GM23248 (cell line): ENCODE data around the gene ANG. TPM values are rescaled to one million over a fixed set of nuclear protein-coding genes. Genes with fewer than 3 reads are reported as not detected.
A peak's percentile ranks its signal among the peaks of the same experiment; 100 is the strongest.

ENCODE experiments used
- DNase-seq: peaks from one replicate; pipeline ENCODE4 v3.0.0-alpha.2; 2015
- H2AFZ ChIP-seq: fragments of 200-600 bp; sonication (generic); 2 replicates; pipeline ENCODE4 v1.6.1; 2016; ENCODE audit warnings: antibody characterized with exemption
- H3F3A ChIP-seq: fragments of 200-600 bp; sonication (generic); 2 replicates; pipeline ENCODE4 v1.6.1; 2016; ENCODE audit warnings: mild to moderate bottlenecking, antibody characterized with exemption, mixed run types; ENCODE audit not compliant: insufficient read depth
- H3K27ac ChIP-seq: fragments of 200-600 bp; sonication (generic); 2 replicates; pipeline ENCODE4 v1.5.1; 2016; ENCODE audit warnings: mild to moderate bottlenecking
- H3K27me3 ChIP-seq: fragments of 200-600 bp; sonication (generic); replicated peaks from 2 replicates; pipeline ENCODE4 v1.6.1; 2016; ENCODE audit warnings: mild to moderate bottlenecking; ENCODE audit not compliant: insufficient read depth
- H3K36me3 ChIP-seq: fragments of 200-600 bp; sonication (generic); 2 replicates; pipeline ENCODE4 v1.6.1; 2016; ENCODE audit warnings: low read depth, mild to moderate bottlenecking
- H3K4me1 ChIP-seq: fragments of 200-600 bp; sonication (generic); 2 replicates; pipeline ENCODE4 v1.6.1; 2016; ENCODE audit warnings: mild to moderate bottlenecking; ENCODE audit not compliant: insufficient read depth
- H3K4me2 ChIP-seq: fragments of 200-600 bp; sonication (generic); one replicate; pipeline ENCODE4 v1.6.1; 2016; ENCODE audit warnings: mild to moderate bottlenecking; ENCODE audit not compliant: unreplicated experiment
- H3K4me3 ChIP-seq: fragments of 200-600 bp; sonication (generic); 2 replicates; pipeline ENCODE4 v1.5.1; 2016; ENCODE audit warnings: mild to moderate bottlenecking
- H3K79me2 ChIP-seq: fragments of 200-600 bp; sonication (generic); 2 replicates; pipeline ENCODE4 v1.6.1; 2016; ENCODE audit warnings: mild to moderate bottlenecking; ENCODE audit not compliant: insufficient read depth
- H3K9ac ChIP-seq: fragments of 200-600 bp; sonication (generic); 2 replicates; pipeline ENCODE4 v1.6.1; 2016; ENCODE audit warnings: mild to moderate bottlenecking
- H3K9me2 ChIP-seq: fragments of 200-600 bp; sonication (generic); 2 replicates; pipeline ENCODE4 v1.6.1; 2016; ENCODE audit warnings: mixed run types, mild to moderate bottlenecking, moderate library complexity; ENCODE audit not compliant: insufficient read depth
- H3K9me3 ChIP-seq: fragments of 200-600 bp; sonication (generic); one replicate; pipeline ENCODE4 v1.6.1; 2017; ENCODE audit warnings: low read depth
- H4K20me1 ChIP-seq: fragments of 200-600 bp; sonication (generic); 2 replicates; pipeline ENCODE4 v1.6.0; 2016; ENCODE audit not compliant: insufficient read depth
- EZH2 ChIP-seq: fragments of 200-600 bp; sonication (generic); IDR thresholded peaks from 2 replicates; pipeline ENCODE4 v1.6.1; 2018; ENCODE audit warnings: antibody characterized with exemption, mild to moderate bottlenecking; ENCODE audit not compliant: insufficient read depth, poor library complexity, severe bottlenecking
- EZH2phosphoT487 ChIP-seq: fragments of 200-600 bp; sonication (generic); IDR thresholded peaks from 2 replicates; pipeline ENCODE4 v1.6.1; 2018; ENCODE audit warnings: antibody characterized with exemption, moderate library complexity, mild to moderate bottlenecking, low read depth; ENCODE audit not compliant: insufficient read depth
- WGBS, 2 experiments: methylation state at CpG; one replicate each; pipeline ENCODE4 v1.1.6; 2015 to 2017; ENCODE audit warnings: low lambda C conversion rate in 2 of 2, low coverage in 1 of 2; ENCODE audit errors: missing lambda C conversion rate in 2 of 2; 5-methylcytosine and 5-hydroxymethylcytosine counted together
- in situ Hi-C: fragments of 300-500 bp; cut with MboI; formaldehyde crosslinking; loops from 2 replicates; pipeline ENCODE4 v1.15.0; 2020
- polyA plus RNA-seq: library from polyadenylated mRNA; unstranded; fragments of >200 nt; fragmentation: Nextera tagmentation; extraction: Ambion mirVana; gene quantifications from 2 replicates; pipeline ENCODE4 v1.2.1, GENCODE V29; 2016
- total RNA-seq: library from RNA; depleted of rRNA; stranded (reverse); fragments of >200 nt; shearing (Covaris generic); gene quantifications from 2 replicates; pipeline ENCODE4 v1.2.3, GENCODE V29; 2014

The ANG gene
- total and polyA plus RNA-seq, 2 experiments from 2014 or later: 3.6 to 11.9 TPM

GRCh38 chr14:20690848-20691640 lies 2.5 kb downstream of the ANG start:
- peaks cover 11% of the 10 kb centered on the region; the same call in 1 of the 2 replicates for H3K4me1 ChIP-seq
- no peaks in the 10 kb centered on the region for H3K36me3 ChIP-seq
- H3F3A ChIP-seq: peaks cover 22% of the 10 kb centered on the region
- in situ Hi-C loops: loop anchor here (10.0 kb wide), 2 partner anchors 284 to 366 kb away; no protein-coding TSS in a partner anchor
- no peak for TF ChIP-seq EZH2
- no peak for TF ChIP-seq EZH2phosphoT487
- H3K9me3 ChIP-seq: no peaks in the 10 kb centered on the region
- no peak overlapping the region for H3K9ac ChIP-seq
- no peak overlapping the region for H3K27ac ChIP-seq
- H3K27me3 ChIP-seq: no peaks in the 10 kb centered on the region
- no peaks in the 10 kb centered on the region for H3K9me2 ChIP-seq
- 0 out of 2 replicates have a peak, but pooled peaks cover 13% of the 10 kb centered on the region for H3K79me2 ChIP-seq
- WGBS, 2 experiments: 20% methylated on average over 9 of the region's 9 CpGs
- no peak overlapping the region for H3K4me3 ChIP-seq
- H4K20me1 ChIP-seq: no peaks in the 10 kb centered on the region
- H3K4me2 ChIP-seq: no peak overlapping the region
- DNase-seq: peak; percentile 84
- peak overlapping the region; percentile 59 for H2AFZ ChIP-seq

DNA sequence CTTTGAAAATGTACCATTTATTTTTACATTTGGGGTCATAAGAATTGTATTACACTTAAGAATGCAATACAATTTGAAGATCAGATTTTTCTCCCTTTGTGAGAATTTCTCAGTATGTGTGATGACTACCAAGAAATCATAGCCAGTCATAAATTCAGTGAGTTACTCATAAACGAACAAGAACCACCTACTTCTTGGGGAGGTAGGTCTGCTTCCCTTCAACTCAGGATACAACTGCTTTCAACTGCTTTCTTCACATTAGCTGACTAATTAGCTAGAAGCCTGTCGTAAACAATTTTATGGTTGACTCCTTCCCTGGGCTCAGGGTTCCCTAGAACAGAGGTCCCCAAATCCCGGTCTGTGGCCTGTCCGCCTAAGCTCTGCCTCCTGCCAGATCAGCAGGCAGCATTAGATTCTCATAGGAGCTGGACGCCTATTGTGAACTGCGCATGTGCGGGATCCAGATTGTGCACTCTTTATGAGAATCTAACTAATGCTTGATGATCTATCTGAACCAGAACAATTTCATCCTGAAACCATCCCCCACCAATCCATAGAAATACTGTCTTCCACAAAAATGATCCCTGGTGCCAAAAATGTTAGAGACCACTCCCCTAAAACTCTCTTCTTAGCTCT lies 3.7 kb downstream of the ANG start:
- 65% methylated on average over 7 of the region's 7 CpGs for WGBS, 2 experiments
- H3K9ac ChIP-seq: no peak overlapping the region
- no peaks in the 10 kb centered on the region for H3K9me3 ChIP-seq
- peaks cover 13% of the 10 kb centered on the region; the same call in 1 of the 2 replicates for H3F3A ChIP-seq
- peaks cover 4% of the 10 kb centered on the region for H3K4me1 ChIP-seq
- H3K9me2 ChIP-seq: no peaks in the 10 kb centered on the region
- H3K27ac ChIP-seq: no peak overlapping the region
- H2AFZ ChIP-seq: no peak overlapping the region
- no peaks in the 10 kb centered on the region for H4K20me1 ChIP-seq
- H3K4me3 ChIP-seq: no peak overlapping the region
- no peak overlapping the region for H3K4me2 ChIP-seq
- H3K36me3 ChIP-seq: no peaks in the 10 kb centered on the region
- H3K79me2 ChIP-seq: 0 out of 2 replicates have a peak, but pooled peaks cover 13% of the 10 kb centered on the region
- TF ChIP-seq EZH2phosphoT487 (no peak), EZH2 (no peak)
- no peaks in the 10 kb centered on the region for H3K27me3 ChIP-seq
- peak; percentile 18 for DNase-seq
- in situ Hi-C loops: loop anchor here (10.0 kb wide), 2 partner anchors 283 to 367 kb away; no protein-coding TSS in a partner anchor

- Histone ChIP-seq H3K9ac (no peak overlapping the region), H4K20me1 (no peaks in the 10 kb centered on the region), H3K27me3 (no peaks in the 10 kb centered on the region), H3K27ac (no peak overlapping the region), H3K4me1 (peaks cover 4% of the 10 kb centered on the region), H3K36me3 (no peaks in the 10 kb centered on the region), H2AFZ (no peak overlapping the region), H3K4me3 (no peak overlapping the region), H3K79me2 (no peaks in the 10 kb centered on the region), H3K4me2 (no peak overlapping the region), H3K9me3 (no peaks in the 10 kb centered on the region), H3K9me2 (no peaks in the 10 kb centered on the region), H3F3A (0 out of 2 replicates have a peak, but pooled peaks cover under 1% of the 10 kb centered on the region)
- in situ Hi-C loops: loop anchor here (10.0 kb wide), 2 partner anchors 278 to 372 kb away; no protein-coding TSS in a partner anchor
- TF ChIP-seq EZH2: no peak
- no peak for TF ChIP-seq EZH2phosphoT487
- no peak for DNase-seq
- 84 to 87% methylated on average over 5 of the region's 5 CpGs for WGBS, 2 experiments
These were observed 8.2 kb downstream of the ANG start for GRCh38 chr14:20696764-20697163.

- peak overlapping the region; percentile 49 for H3K4me2 ChIP-seq
- peak overlapping the region; percentile 13; the same call in 1 of the 2 replicates for H3K9ac ChIP-seq
- no peak overlapping the region for H3K27ac ChIP-seq
- H3K9me2 ChIP-seq: no peaks in the 10 kb centered on the region
- no peaks in the 10 kb centered on the region for H3K36me3 ChIP-seq
- H4K20me1 ChIP-seq: no peaks in the 10 kb centered on the region
- H3K9me3 ChIP-seq: no peaks in the 10 kb centered on the region
- peaks cover 4% of the 10 kb centered on the region for H3K4me1 ChIP-seq
- no peaks in the 10 kb centered on the region for H3K27me3 ChIP-seq
- in situ Hi-C loops: loop anchor here (10.0 kb wide), 2 partner anchors 277 to 373 kb away; no protein-coding TSS in a partner anchor
- H3K79me2 ChIP-seq: no peaks in the 10 kb centered on the region
- 28 to 29% methylated on average over 6 of the region's 6 CpGs for WGBS, 2 experiments
- no peaks in the 10 kb centered on the region for H3F3A ChIP-seq
- H3K4me3 ChIP-seq: no peak overlapping the region
- DNase-seq: peak; percentile 86
- peak overlapping the region; percentile 44; the same call in 1 of the 2 replicates for H2AFZ ChIP-seq
- TF ChIP-seq EZH2phosphoT487: no peak
- no peak for TF ChIP-seq EZH2
These were observed 8.9 kb downstream of the ANG start for GRCh38 chr14:20697273-20698017.
